GM12865 (cell line): ENCODE results near the gene BCAN.

Source experiments
- DNase-seq: peaks from one replicate; pipeline ENCODE4 v3.0.0; 2010; ENCODE audit warnings: low read depth
- H3K4me3 ChIP-seq: 2 replicates; pipeline ENCODE4 v1.5.1; 2011; ENCODE audit warnings: mild to moderate bottlenecking, low read depth, low read length, control low read depth
- CTCF ChIP-seq: IDR thresholded peaks from 2 replicates; pipeline ENCODE4 v1.5.1; 2011; ENCODE audit warnings: low read length, control low read depth, low read depth, inconsistent platforms; ENCODE audit not compliant: insufficient read depth; ENCODE audit errors: missing control alignments

Gene BCAN

GRCh38 chr1:156662005-156662799, 20.3 kb downstream of the BCAN start:
- TF ChIP-seq CTCF = no peak
- H3K4me3 ChIP-seq = no peak overlapping the region; the same call in 1 of the 2 replicates

GRCh38 chr1:156662800-156663055, 20.8 kb downstream of the BCAN start:
- TF ChIP-seq CTCF = no peak
- H3K4me3 ChIP-seq = no peak overlapping the region
- DNase-seq = no peak

More at GRCh38 chr1:156662005-156662799, 20.3 kb downstream of the BCAN start:
- peak; percentile 26 for DNase-seq

GRCh38 chr1:156663178-156663577, 21.3 kb downstream of the BCAN start:
- TF ChIP-seq CTCF = no peak

GRCh38 chr1:156664046-156664766, 22.3 kb downstream of the BCAN start:
- H3K4me3 ChIP-seq = no peak overlapping the region
- TF ChIP-seq CTCF = no peak
- DNase-seq = no peak

More at GRCh38 chr1:156663178-156663577, 21.3 kb downstream of the BCAN start:
- peak; percentile 18 for DNase-seq
- H3K4me3 ChIP-seq = no peak overlapping the region

GRCh38 chr1:156664767-156665411, 23.0 kb downstream of the BCAN start:
- DNase-seq = peak; percentile 81
- no peak overlapping the region for H3K4me3 ChIP-seq
- TF ChIP-seq CTCF = no peak

GRCh38 chr1:156665539-156665938, 23.6 kb downstream of the BCAN start:
- no peak for DNase-seq
- no peak overlapping the region for H3K4me3 ChIP-seq
- TF ChIP-seq CTCF = no peak
